ENCODE measurements around the gene PWWP2B. TPM values are rescaled to one million over a fixed set of nuclear protein-coding genes. Genes with fewer than 3 reads are reported as not detected.

The PWWP2B gene
- total and polyA plus RNA-seq, 2 donors (not counting 3 experiments of a cell fraction or from before 2014, with no cell fraction given): 4.6 to 11.8 TPM

GRCh38 chr10:132440791-132441565 is 44.0 kb downstream of the PWWP2B start:
- Histone ChIP-seq H4K20me1 (replicated peaks; ENCODE audit: control insufficient read depth, extremely low read depth, insufficient read depth, low read length) (no peaks in the 10 kb centered on the region), H3K4me1 (ENCODE audit: control insufficient read depth, extremely low read depth, insufficient read depth, low read length) (no peaks in the 10 kb centered on the region), H3K79me2 (ENCODE audit: control insufficient read depth, insufficient read depth, low read length) (no peaks in the 10 kb centered on the region), H2AFZ (ENCODE audit: low read depth, low read length) (no peak overlapping the region), H3K9me3 (replicated peaks; ENCODE audit: control insufficient read depth, insufficient read depth, low read length) (no peaks in the 10 kb centered on the region), H3K36me3 (ENCODE audit: control insufficient read depth in 2 of 2, extremely low read depth in 1 of 2, insufficient read depth in 2 of 2, low read length in 2 of 2) (no peaks in the 10 kb centered on the region), H3K4me2 (ENCODE audit: insufficient read depth, low read length) (no peak overlapping the region), H3K9me1 (replicated peaks; ENCODE audit: control insufficient read depth, extremely low read depth, insufficient read depth, low read length) (no peaks in the 10 kb centered on the region), H3K9ac (replicated peaks; ENCODE audit: extremely low read depth, insufficient read depth, low read length) (no peak overlapping the region), H3K27ac (ENCODE audit: insufficient read depth, low read depth, low read length) (no peak overlapping the region), H3K4me3 (replicated peaks in 1 of 3; ENCODE audit: insufficient read depth in 1 of 3, low read depth in 1 of 3, low read length in 3 of 3) (no peak overlapping the region), H3K27me3 (ENCODE audit: control insufficient read depth in 2 of 2, insufficient read depth in 2 of 2, low read length in 2 of 2) (no peaks in the 10 kb centered on the region)
- intact Hi-C loops (cut with micrococcal nuclease): no loop called here
- ChIA-PET POLR2A (no interaction called here), CTCF (no interaction called here)
- no TSS peak for BruUV-seq (replicated peaks)
- FAIRE-seq (no peak), DNase-seq (ENCODE audit: low read depth, low spot score) (no peak)
- TF ChIP-seq POLR2AphosphoS5 (IDR thresholded peaks at IDR 0.05; ENCODE audit: insufficient read depth, low read depth, low read length): no peak
- no peak for TF ChIP-seq FOS (IDR thresholded peaks at IDR 0.05; ENCODE audit: borderline replicate concordance, insufficient read depth, low read length)
- no peak for TF ChIP-seq CTCF (IDR thresholded peaks at IDR 0.05; ENCODE audit: extremely low read depth in 1 of 2, insufficient read depth in 1 of 2, low read depth in 1 of 2, low read length in 2 of 2)
- TF ChIP-seq GATA2 (IDR thresholded peaks at IDR 0.05; ENCODE audit: insufficient read depth, insufficient read length, low read depth, low read length): no peak
- dilution Hi-C loops (cut with MboI; ENCODE audit: extremely low pct_ligation_motif_present, low sequenced_read_pairs): no loop called here
